HG02571 (cell line): Measurements from ENCODE around the gene TTLL8.

Experiments used
- ATAC-seq: cut with Tn5 transposase; IDR thresholded peaks from one replicate; pipeline ENCODE4 v1.9.1; 2021; ENCODE audit warnings: mild to moderate bottlenecking, moderate library complexity; ENCODE audit not compliant: unreplicated experiment

The TTLL8 gene

DNA sequence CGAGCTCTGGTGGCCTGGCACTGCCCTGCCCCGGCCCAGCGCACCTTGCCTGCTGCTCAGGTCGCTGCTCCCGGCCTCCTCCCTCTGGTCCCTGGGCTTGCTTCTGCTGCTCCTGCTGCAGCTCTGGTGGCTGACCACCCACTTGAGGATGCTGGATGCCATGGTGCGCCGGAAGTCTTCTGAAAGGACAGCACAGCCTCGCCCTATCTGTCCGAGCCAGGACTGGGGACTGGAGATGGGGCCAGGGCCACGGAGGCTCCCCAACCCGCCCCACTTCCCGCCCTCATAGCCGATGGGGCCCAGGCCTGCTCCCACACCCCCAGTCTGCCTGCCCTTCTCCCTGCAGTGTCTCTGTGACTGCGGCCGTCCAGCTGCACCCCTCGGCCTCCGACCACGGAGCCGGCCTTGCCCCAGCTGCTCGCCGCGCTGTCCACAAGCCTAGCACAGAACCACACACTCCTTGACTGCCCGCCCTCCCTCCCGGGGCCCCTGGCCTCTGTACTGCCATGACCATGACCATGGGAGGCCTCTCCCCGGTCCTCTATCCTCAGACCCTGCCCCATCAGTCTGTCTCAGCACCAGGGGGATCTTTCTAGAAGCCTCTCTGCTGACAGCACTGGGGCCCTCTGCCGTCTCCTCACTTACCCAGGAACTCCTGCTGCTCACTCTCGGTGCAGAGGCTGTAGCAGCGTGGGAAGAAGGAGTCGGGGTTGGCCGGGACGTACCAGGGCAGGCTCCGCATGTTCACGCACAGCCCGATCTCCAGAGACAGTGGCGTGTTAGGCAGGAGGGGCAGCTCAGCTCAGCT lies 12.7 kb downstream of the TTLL8 start:
- no peak for ATAC-seq

DNA sequence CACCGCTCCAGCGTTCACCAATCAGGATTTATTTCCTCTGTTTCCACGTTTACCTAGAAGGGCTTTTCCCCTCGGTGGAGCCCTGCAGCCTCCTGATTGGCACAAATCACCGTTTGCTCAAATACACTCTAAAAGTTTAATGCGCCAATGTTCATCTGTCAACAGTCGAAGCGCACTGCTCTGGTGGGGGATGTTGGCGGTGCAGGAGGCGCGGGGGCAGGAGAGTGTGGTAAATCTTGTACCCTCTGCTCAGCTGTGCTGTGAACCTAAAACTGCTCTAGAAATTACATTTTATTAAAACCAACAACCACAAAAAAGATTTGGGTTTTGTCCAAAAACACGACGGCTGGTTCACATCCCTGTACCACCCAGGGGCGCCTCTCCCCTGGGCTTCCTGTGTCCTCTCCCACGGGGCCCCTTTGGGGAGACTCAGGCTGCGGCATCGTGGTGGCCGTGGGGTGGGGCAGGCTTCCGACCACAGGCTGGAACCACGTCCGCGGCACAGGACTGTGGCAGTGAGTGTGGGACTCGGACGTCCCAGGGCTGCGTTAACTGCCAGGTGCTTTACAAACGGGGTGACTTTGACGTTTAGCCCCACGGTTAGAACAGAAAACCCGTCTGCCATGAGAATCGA lies 13.5 kb downstream of the TTLL8 start:
- ATAC-seq = no peak

DNA sequence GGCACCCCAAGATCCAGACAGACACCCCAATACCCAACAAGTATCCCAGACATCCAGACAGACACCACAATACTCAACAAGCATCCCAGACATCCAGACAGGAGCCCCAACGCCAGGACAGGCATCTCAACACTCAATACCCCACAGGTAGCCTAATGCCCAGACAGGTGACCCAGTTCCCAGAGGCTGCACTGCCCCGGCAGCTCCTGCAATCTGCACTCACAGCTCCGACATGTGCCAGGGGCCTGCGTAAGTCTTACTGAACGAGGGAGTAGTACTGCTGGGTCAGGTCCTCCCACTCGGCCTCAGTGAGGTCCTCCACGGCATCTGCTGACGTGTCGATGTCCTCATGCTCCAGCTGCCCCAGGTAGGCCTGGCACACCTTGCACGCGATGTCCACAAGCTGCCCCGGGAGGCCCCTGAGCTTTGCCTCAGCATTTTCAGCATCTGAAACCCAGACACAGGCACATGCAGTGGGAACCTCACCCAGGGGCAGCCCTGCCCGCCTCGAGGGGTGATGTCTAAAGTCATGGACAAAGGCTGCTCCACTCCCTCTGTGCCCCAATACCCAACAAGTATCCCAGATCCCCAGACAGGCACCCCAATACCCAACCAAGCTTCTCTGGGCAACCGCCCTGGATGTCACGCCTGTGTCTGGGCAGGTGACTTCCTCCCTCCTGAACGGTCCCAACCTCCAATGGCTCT lies 16.6 kb downstream of the TTLL8 start:
- no peak for ATAC-seq

DNA sequence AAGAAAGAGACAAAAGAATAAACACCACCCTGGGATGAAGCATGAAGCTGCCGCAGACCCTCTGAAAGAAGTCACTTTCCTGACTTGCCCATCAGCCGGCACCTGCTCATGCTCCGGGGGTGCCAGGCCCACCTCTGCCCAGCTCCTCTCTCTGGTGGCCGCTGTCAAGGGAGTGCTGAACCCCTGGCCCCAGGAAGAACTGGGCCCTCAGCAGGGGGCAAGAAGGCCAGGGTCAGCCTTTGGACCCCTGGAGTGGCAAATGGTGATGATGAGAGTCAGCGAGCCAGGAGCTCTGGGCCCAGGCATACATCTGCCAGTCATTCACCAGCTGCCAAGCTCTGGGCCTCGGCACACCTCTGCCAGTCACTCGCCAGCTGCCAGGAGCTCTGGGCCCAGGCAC lies 17.4 kb downstream of the TTLL8 start:
- ATAC-seq = no peak

DNA sequence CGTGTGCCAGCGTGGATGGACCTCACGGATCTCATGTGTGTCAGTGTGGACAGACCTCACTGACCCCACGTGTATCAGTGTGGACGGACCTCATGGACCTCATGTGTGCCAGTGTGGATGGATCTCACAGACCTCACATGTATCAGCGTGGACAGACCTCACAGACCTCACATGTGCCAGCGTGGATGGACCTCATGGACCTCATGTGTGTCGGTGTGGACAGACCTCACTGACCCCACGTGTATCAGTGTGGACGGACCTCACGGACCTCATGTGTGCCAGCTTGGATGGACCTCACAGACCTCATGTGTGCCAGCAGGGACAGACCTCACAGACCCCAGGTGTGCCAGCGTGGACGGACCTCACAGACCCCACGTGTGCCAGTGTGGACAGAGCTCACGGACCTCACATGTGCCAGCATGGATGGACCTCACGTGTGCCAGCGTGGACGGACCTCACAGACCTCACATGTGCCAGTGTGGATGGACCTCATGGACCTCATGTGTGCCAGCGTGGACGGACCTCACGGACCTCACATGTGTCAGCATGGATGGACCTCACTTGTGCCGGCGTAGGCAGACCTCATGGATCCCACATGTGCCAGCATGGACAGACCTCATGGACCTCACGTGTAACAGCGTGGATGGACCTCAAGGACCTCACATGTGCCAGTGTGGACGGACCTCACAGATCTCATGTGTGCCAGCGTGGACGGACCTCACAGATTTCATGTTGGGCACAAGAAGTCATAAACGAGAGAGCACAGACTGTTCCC lies 18.2 kb downstream of the TTLL8 start:
- ATAC-seq = no peak

DNA sequence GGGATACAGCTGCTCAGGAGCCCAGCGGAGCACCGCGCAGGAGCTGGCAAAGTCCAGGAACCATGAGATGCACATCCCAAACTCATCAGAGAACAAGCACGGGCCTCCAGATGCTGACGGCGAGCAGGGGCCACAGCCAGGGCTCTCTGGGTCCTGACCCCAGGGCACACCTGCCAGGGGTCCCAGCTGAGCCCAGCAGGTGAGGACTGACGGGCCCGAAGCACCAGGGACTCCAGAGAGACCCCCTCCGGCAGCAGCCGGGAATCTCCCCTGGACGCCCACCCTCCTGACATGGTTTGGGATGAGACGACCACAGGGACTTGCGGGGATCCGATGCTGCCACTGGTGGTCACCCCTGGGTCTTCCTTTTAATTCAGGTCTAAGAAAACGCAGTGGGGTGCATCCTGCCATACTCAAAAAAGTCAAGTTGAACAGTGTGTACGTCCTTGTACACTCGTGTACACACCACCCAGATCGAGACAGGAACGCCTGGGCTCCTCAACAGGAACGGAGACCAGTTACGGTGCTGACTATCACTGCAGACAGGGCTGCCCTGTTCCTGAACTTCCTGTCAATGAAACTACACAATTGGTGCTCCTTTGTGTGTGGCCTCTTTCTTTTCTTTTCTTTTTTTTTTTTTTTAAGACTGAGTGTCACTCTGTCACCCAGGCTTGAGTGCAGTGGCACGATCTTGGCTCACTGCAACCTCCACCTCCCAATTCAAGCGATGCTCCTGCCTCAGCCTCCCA lies 21.9 kb downstream of the TTLL8 start:
- no peak for ATAC-seq

DNA sequence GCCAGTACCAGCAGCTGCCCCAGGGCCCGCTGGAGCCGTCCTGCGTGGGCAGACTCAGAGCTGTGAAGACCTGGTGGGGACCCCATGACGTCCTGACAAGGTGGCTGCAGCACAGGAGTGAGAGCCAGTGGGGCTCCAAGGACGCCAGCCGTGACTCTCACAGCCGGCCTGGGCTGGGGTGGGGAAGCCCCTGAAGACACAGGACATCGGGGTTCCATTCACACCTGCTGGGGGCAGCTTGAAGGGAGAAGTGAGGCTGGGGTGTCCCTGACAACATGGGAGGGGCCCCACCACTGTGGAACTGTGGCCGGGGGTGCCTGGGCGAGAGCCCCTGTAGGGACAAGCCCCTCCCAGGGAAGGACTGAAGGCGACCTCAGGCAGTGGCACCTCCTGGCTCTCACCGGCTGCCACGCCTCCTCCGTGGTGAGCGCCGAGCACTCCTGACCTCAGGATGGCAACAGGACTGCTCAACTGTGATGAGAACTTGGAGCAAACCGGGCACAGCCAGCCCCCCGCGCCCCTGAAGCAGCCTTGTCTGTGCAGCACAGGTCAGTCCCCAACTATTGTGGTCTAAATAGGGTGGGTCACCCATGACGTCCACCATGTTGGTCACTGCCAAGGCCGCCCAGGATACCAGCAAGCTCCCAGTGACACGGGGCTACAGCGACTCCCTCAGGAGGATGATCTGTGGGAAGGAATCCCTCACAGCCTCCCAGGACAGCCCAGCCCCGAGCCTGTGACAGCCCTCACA lies 22.8 kb downstream of the TTLL8 start:
- ATAC-seq = no peak

DNA sequence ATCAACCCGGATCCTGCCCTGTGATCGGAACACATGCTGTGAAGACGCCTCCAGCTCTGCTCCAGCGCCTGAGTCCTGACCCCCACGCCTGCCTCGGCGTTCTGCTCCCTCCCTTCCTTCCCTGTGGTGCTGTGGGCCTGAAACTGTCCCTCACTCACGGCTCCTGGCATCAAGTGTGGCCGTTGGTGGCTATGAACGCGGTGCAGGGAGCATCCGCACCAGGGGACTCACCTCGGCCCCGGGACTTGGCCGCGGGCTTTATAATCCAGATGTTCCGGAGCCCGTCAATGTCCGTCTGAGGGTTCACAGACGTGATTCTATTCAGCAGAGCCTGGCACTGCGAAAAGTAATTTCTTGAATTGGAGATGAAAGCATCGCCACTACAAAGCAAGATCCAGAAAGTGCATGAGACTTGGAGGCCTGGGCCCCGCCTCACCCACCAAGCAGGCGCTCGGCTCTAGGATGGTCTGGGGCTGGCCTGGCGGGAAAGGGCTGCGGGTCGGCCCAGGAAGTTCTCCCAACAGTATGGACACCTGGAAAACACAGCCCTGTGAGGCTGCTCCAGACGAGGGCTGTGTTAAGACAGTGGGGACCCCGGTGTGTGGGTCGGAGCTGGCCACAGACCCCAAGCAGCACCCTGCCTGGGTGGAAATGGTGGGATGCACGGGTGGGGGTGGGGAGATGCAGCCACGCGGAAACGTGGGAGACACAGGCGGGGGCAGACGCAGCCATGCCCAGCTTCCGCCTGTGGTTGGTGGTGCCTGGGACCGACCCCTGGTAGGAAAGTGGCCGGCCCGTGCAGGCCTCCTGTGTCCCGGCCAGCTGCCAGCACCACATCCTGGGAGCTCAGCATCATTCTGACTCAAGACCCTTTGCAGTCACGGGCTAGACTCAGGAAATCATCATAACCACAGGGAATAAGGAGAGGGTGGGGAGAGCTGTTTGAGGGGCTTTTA lies 23.7 kb downstream of the TTLL8 start:
- no peak for ATAC-seq

DNA sequence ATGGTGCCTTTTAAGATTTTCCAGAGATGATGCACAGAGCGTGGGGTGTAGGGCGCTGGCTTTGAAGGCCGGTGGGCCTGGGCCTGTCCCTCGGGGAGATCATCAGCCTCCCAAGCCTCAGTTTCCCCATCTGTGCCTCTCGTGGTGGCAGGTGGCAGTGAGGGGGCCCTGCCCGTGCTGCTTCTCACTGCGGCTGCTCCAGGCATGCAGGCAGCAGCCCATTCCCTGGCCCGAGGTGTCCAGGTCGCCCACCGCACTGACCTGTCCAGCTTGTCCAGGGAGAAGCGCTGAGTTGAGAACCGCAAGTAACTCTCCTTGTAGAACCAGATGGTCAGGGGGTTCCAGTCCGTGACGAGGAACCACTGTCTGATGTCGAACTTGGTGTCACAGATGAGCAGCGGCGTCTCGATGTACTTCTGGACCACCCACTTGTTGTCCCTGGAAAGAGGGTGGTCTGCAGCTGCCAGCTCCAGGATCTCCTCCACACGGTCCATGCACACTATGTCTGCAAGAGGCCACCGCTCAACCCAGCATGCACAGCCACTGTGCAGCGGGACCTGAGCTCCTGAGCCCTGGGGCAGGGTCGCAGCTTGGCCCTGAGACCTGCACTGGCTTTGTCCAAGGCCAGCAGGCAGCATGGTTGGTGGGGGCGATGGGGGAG lies 25.0 kb downstream of the TTLL8 start:
- ATAC-seq = no peak

DNA sequence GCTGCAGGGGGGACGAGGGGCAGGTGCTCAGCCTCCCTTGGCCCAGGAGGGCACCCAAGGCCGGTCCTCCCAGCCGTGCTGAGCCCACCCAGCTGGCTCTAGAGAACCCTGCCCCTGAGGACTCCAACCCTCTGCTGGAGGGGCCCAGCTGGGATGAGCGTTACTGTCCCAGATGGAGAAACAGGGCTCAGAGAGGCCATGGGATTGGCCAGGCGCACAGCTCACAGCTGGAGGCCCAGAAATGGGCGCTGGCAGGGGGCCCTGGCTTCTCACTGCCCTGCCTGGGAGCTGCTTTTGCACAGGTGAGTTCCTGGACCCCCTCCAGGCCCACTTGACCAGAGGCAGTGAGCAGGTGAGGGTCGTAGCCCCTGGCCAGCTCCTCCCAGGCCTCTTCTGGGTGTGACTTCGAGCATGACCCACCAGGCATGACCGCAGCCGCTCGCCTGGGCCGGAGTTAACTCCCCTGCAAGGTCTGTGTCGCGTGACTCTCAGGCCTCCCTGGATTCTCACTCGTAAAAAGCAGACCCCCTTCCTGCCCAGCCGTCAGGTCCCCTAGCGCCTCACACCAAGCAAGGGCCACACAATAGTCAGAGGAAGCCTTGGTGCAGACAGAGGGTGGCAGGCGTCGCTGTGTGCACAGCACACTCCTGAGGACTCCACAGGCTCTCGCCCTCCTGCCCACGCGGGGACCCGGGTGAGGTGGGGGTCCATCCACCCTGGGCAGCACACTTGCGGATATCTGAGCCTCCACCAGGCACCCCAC lies 25.8 kb downstream of the TTLL8 start:
- ATAC-seq = no peak

DNA sequence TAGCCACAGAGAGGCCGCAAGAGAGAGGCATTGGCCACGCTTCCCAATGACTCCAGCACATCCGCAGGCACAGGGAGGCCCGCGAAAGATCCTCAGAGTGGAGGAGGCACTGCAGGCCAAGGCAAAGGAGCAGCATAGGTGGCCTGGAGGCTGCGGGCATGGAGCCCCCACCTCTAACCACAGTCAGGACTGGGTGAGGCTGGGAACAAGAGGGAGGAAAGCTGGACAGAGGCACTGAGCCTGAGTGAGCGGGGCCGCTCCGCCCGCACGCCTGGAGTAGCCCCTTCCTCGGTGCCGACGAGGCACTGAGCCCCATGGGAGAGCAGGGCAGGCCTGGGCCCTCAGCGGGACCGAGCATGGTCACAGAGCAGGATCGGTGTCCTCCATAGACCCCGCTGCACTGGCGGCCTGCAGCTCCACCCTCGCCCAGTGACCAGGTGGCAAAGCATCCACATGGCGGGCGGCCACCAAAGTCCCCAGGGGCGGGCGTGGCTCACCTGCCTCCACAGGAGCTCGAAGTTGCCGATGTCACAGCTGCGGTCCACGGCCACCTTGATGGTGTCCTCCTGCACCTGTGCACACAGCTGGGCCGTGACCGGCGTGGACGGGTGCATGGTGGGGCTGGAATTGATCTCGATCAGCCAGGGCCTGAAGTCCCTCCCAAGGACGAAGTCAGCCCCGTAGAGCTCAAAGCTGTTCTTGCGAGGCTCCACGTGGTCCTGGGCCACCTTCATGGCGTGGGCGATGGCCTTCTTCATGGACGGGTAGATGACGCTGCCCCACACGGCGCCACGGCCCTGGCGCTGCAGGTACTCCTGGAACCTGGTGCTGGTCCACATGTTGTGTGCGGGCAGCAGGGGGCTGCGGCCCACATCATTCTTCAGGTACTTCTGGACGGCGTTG lies 26.7 kb downstream of the TTLL8 start:
- ATAC-seq = no peak

DNA sequence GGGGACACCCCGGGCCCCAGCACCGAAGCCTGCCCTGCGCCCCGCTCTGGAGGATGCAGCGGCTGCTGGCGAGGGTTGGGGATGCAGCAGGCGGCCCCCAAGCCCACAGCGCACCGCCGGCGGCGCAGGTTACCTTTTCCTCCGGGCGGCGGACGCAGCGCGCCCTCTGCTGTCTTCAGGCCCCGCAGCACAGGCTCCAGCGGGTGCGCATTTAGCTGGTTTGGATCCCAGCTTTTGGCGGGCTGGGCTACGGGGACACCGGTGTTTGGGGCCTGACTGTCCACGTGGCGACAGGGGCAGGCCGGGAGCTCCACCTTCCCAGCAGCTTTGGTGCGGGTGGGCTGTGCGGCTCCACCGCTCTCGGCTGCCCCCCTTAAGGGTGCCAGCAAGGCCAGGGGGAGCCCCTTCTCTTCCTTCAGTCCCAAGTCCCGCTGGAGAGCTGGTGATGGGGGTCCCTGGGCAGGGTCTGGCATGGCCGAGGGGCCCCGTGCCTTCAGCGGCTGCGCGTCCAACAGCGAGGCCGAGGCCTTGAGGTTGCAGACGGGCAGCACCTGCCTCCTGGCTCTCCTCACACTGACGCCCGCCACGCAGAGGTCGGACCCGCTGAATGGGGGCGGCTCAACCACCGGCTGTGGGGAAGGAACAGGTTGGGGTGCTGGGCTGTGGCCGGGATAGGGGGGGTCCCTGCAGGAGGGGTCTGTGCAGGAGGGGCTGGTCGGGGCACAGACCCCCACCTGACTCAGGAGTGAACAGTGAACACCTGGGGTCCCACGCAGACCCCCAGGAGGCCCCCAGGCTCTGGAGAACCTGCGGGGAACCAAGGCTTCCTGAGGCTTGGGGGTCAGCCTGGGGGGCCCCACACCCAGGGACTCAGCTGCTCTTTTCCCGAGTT lies 27.6 kb downstream of the TTLL8 start:
- no peak for ATAC-seq

DNA sequence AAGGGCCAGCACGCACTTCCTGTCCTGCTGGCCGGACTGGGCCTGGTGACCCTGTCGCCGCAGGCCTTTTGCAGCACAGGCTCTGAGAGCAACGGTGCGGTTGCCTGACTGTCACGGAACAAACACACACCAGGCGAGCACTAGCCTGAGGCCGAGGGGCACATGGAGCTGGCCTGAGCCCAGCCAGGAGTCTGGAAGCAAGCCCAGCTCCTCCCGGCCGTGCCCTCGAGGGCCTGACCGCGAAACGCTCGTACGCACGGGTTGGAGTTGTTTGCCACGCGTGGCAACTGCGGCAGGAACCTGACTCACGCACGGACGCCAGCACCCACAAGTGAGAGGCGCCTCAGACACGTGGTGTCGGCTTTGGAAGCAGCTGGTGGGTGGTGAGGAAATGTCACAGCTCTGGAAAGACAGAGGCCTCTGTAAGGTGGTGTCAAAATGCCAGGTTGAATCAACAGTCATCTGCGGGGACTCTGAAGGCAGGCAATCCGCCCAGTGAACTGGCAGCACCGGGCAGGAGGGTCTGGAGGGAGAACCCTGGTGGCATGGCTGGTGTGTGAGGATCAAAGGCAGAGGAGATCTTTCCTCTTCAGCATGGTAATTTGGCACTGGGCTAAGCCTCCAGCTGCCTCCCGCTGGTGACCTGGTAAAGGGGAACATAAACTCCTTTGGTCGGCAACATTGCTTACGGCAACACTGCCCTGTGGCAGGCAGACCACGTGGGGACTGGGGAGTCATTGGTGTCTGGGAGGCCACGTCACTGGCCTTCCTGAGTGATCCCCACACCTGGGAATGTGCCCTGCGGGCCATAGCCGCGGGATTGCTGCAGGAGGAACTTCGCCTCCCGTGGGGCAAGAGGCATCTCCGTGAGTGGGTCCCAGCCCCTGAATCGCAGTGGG lies 30.2 kb downstream of the TTLL8 start:
- ATAC-seq = no peak

DNA sequence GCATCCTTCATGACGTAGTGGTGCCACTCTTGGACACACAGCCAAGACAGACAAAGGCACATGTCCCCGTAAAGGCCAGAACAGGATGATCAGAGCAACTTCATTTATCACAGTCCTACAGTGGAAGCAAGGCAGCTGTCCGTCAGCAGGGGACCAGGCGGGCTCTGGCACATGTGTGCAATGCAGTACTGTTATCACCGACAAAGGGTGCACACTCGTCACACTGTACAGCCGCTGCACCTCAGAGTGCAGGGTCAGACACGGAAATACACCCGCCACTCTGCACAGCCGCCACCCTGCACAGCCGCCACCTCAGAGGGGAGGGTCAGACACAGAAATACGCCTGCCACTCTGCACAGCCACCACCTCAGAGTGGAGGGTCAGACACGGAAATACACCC lies 32.1 kb downstream of the TTLL8 start:
- ATAC-seq = no peak
